A673 (cell line): Measurements from ENCODE around the gene ATG4A.

Experiments used
- CTCF ChIP-seq: fragments of 300-800, 200-600 bp; sonication (generic); conservative IDR thresholded peaks from 2 replicates; pipeline ENCODE4 v1.5.1; 2017; ENCODE audit warnings: low read depth, mild to moderate bottlenecking, antibody characterized with exemption, low read length, moderate library complexity, mixed read lengths
- EZH2 ChIP-seq: fragments of 200-600 bp; sonication (generic); IDR thresholded peaks from 2 replicates; pipeline ENCODE4 v1.6.1; 2017; ENCODE audit warnings: borderline replicate concordance, low read depth, mild to moderate bottlenecking, mixed read lengths, antibody characterized with exemption, low read length; ENCODE audit not compliant: poor library complexity, severe bottlenecking

- no peak for TF ChIP-seq CTCF
- no peak for TF ChIP-seq EZH2
Measured at GRCh38 chrX:108055546-108055945, 36.0 kb upstream of the ATG4A start.
